Measurements from ENCODE around the gene SLC10A1. TPM values are rescaled to one million over a fixed set of nuclear protein-coding genes. Genes with fewer than 3 reads are reported as not detected.
A peak's percentile ranks its signal among the peaks of the same experiment; 100 is the strongest.

SLC10A1 gene
- total and polyA plus RNA-seq, 2 of the 8 experiments (the other 6 are each of a cell fraction or from before 2014, with no cell fraction given): not detected

- TF ChIP-seq RAD21 (IDR thresholded peaks at IDR 0.05 in 1 of 2, conservative IDR thresholded peaks at IDR 0.05 in 1 of 2; ENCODE audit: low read depth in 2 of 2, low read length in 2 of 2) (no peak), BRCA1 (IDR thresholded peaks at IDR 0.05; ENCODE audit: low read depth, low read length) (no peak), RNF2 (IDR thresholded peaks at IDR 0.05; ENCODE audit: borderline replicate concordance, low read depth, low read length, missing control alignments, poor library complexity, severe bottlenecking) (no peak), POLR2AphosphoS5 (IDR thresholded peaks at IDR 0.05; ENCODE audit: low read depth, low read length) (peak; percentile 26; the same call in 1 of the 2 replicates)
- Histone ChIP-seq H4K91ac (replicated peaks; ENCODE audit: insufficient read length, low read length) (no peak overlapping the region), H3K27ac (ENCODE audit: low read depth, low read length) (no peak overlapping the region), H3K9me3 (ENCODE audit: insufficient read depth in 2 of 2, low read depth in 1 of 2, low read length in 1 of 2) (no peaks in the 10 kb centered on the region), H3K14ac (ENCODE audit: insufficient read length) (no peak overlapping the region), H3K9ac (replicated peaks in 1 of 4; ENCODE audit: extremely low read depth in 1 of 4, low read depth in 3 of 4, low read length in 3 of 4) (no peak overlapping the region), H2AK5ac (ENCODE audit: low read depth, low read length) (no peak overlapping the region), H3K79me1 (ENCODE audit: low read depth, low read length) (peaks cover 9% of the 10 kb centered on the region; the same call in 1 of the 2 replicates), H3K36me3 (ENCODE audit: control insufficient read depth in 2 of 4, insufficient read depth in 4 of 4, low read length in 3 of 4) (peaks cover 39 to 68% (median 59%) of the 10 kb centered on the region in 4 experiments), H4K8ac (ENCODE audit: extremely low read depth, insufficient read depth, low read length) (peak overlapping the region; percentile 90), H3K4me1 (replicated peaks in 1 of 4; ENCODE audit: control insufficient read depth in 3 of 4, insufficient read depth in 4 of 4, low read length in 3 of 4) (peaks cover 0 to 5% (median 3%) of the 10 kb centered on the region in 4 experiments; a peak in 5 of 7 replicates), H3K23ac (ENCODE audit: insufficient read length) (no peak overlapping the region), H3K4me2 (ENCODE audit: insufficient read depth in 1 of 2, low read depth in 2 of 2, low read length in 2 of 2) (no peak overlapping the region), H3K18ac (ENCODE audit: extremely low read depth, low read length) (no peak overlapping the region), H3K4me3 (ENCODE audit: extremely low read depth in 1 of 4, insufficient read depth in 2 of 4, low read depth in 3 of 4, low read length in 4 of 4) (no peak overlapping the region), H2BK12ac (ENCODE audit: low read depth, low read length) (no peak overlapping the region), H3K23me2 (ENCODE audit: low read depth, low read length) (peaks cover 3% of the 10 kb centered on the region; the same call in 1 of the 2 replicates), H2BK120ac (replicated peaks; ENCODE audit: low read depth, low read length) (no peak overlapping the region), H3K4ac (replicated peaks; ENCODE audit: insufficient read length, low read depth, low read length) (no peak overlapping the region), H2BK20ac (ENCODE audit: low read length) (no peak overlapping the region), H2AFZ (ENCODE audit: low read length) (no peak overlapping the region), H4K5ac (ENCODE audit: insufficient read length, low read depth, low read length) (no peak overlapping the region), H2BK5ac (ENCODE audit: low read depth, low read length) (no peak overlapping the region), H2BK15ac (ENCODE audit: low read length) (no peak overlapping the region), H3K79me2 (ENCODE audit: control insufficient read depth in 1 of 2, insufficient read depth in 2 of 2, low read length in 2 of 2) (peaks cover 6 to 41% of the 10 kb centered on the region in 2 experiments), H3K27me3 (replicated peaks in 1 of 4; ENCODE audit: control insufficient read depth in 3 of 4, extremely low read depth in 1 of 4, insufficient read depth in 3 of 4, low read length in 3 of 4) (no peaks in the 10 kb centered on the region), H4K20me1 (replicated peaks in 1 of 2; ENCODE audit: control insufficient read depth in 1 of 2, insufficient read depth in 2 of 2, low read length in 2 of 2) (peaks cover 14 to 15% of the 10 kb centered on the region in 2 experiments), H3K56ac (replicated peaks; ENCODE audit: insufficient read length, low read depth, low read length) (no peak overlapping the region)
- 95% methylated on average over 22 of the region's 22 CpGs; no CpG with 5 or more reads in 1 of the 2 experiments for WGBS, 2 experiments (ENCODE audit: extremely low coverage in 1 of 2, insufficient coverage in 1 of 2, insufficient read length in 1 of 2, insufficient replicate concordance in 2 of 2, low coverage in 1 of 2, low lambda C conversion rate in 2 of 2, missing lambda C conversion rate in 1 of 2)
- no peak for DNase-seq (ENCODE audit: low read depth in 1 of 2, low spot score in 2 of 2)
- no peak for FAIRE-seq
- ChIA-PET POLR2A (ENCODE audit: partially characterized antibody) (interaction anchor here (1.0 to 3.8 kb wide), 5 partner anchors 9 to 17 kb away, joined by 3 to 26 read pairs (median 4); no protein-coding TSS in a partner anchor), CTCF (ENCODE audit: partially characterized antibody) (no interaction called here)
These were observed 27.4 kb downstream of the SLC10A1 start for GRCh38 chr14:69769623-69770022.

All from H1 (cell line).